ENCODE data around the gene APOLD1. TPM values are rescaled to one million over a fixed set of nuclear protein-coding genes. Genes with fewer than 3 reads are reported as not detected.

APOLD1 gene
- total RNA-seq, 1 donor from 2014 or later, result 7.4 TPM

DNA sequence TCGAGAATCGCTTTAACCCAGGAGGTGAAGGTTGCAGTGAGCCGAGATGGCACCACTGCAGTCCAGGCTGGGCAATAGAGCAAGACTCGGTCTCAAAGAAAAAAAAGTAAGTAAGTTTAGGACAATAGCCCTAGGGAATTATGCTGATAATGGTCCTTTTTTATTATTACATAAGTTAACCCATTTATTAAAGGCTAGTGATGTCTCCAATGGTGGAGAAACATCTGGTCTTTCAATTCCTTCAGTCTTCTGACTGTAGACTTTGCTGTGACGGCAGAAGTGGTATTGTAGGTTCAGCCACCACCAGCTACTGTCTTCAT is 55.1 kb downstream of the APOLD1 start:
- H4K20me1 ChIP-seq (ENCODE audit: low read depth), result no peaks in the 10 kb centered on the region
- H3K4me1 ChIP-seq, result no peaks in the 10 kb centered on the region
- TF ChIP-seq EZH2 (IDR thresholded peaks at IDR 0.05) (no peak), EZH2phosphoT487 (IDR thresholded peaks at IDR 0.05) (no peak)
- TF ChIP-seq, protein P1, sequence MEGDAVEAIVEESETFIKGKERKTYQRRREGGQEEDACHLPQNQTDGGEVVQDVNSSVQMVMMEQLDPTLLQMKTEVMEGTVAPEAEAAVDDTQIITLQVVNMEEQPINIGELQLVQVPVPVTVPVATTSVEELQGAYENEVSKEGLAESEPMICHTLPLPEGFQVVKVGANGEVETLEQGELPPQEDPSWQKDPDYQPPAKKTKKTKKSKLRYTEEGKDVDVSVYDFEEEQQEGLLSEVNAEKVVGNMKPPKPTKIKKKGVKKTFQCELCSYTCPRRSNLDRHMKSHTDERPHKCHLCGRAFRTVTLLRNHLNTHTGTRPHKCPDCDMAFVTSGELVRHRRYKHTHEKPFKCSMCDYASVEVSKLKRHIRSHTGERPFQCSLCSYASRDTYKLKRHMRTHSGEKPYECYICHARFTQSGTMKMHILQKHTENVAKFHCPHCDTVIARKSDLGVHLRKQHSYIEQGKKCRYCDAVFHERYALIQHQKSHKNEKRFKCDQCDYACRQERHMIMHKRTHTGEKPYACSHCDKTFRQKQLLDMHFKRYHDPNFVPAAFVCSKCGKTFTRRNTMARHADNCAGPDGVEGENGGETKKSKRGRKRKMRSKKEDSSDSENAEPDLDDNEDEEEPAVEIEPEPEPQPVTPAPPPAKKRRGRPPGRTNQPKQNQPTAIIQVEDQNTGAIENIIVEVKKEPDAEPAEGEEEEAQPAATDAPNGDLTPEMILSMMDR (IDR thresholded peaks at IDR 0.05), result no peak
- no peak overlapping the region for H2AFZ ChIP-seq (replicated peaks)
- Mint-ChIP-seq H3K27me3 (ENCODE audit: insufficient read depth, low read depth) (peaks cover 4% of the 10 kb centered on the region), H3K4me3 (no peak overlapping the region), H3K36me3 (peaks cover 6% of the 10 kb centered on the region), H3K4me1 (peaks cover 3% of the 10 kb centered on the region), H3K9me3 (no peaks in the 10 kb centered on the region), H3K27ac (no peak overlapping the region)
- no peaks in the 10 kb centered on the region for H3K79me2 ChIP-seq (ENCODE audit: low read depth)
- no peaks in the 10 kb centered on the region for H3K36me3 ChIP-seq
- H3F3A ChIP-seq (ENCODE audit: low read depth), result peaks cover 4% of the 10 kb centered on the region
- no peaks in the 10 kb centered on the region for H3K9me3 ChIP-seq (ENCODE audit: low read depth)
- no peak overlapping the region for H3K9ac ChIP-seq
- no peak overlapping the region for H3K4me2 ChIP-seq
- no peak for DNase-seq (ENCODE audit: low spot score)
- no peak overlapping the region for H3K27ac ChIP-seq
- H3K4me3 ChIP-seq, result no peak overlapping the region
- H3K27me3 ChIP-seq, result no peaks in the 10 kb centered on the region

MicroRNAs within 50 kb of the gene (microRNA counts, 767-probe panel; counts per million panel counts)
- microRNA hsa-miR-613, result 460 counts per million, percentile 90 among the panel's probes with 10 or more counts

Small RNA genes within 50 kb of the gene (microRNA-seq; reads per million reads assigned to microRNA genes)
- gene MIR613, result not detected

Small RNA genes within 50 kb of the gene (small RNA-seq; reads per million reads assigned to genes)
- gene AC007215.1 (not detected), gene MIR613 (not detected)

Other genes starting within 250 kb of the APOLD1 start
- 24.0 and 26.1 TPM in 2 replicates for gene DUSP16, start 222.8 kb upstream of the APOLD1 start, total RNA-seq (ENCODE audit: low replicate concordance)
- 27.9 and 31.4 TPM in 2 replicates for gene CREBL2, start 173.8 kb upstream of the APOLD1 start, total RNA-seq (ENCODE audit: low replicate concordance)
- 53.9 and 57.4 TPM in 2 replicates for gene GPR19, start 89.5 kb upstream of the APOLD1 start, total RNA-seq (ENCODE audit: low replicate concordance)
- gene CDKN1B, start 68.3 kb upstream of the APOLD1 start, total RNA-seq (ENCODE audit: low replicate concordance), result 75.5 and 84.2 TPM in 2 replicates
- 86.2 and 107 TPM in 2 replicates for gene DDX47, start 27.7 kb downstream of the APOLD1 start, total RNA-seq (ENCODE audit: low replicate concordance)
- gene GPRC5A, start 105.9 kb downstream of the APOLD1 start, total RNA-seq (ENCODE audit: low replicate concordance), result not detected in 2 replicates
- not detected in 2 replicates for gene GPRC5D, start 166.5 kb downstream of the APOLD1 start, total RNA-seq (ENCODE audit: low replicate concordance)
- 7.4 and 8.6 TPM in 2 replicates for gene HEBP1, start 214.6 kb downstream of the APOLD1 start, total RNA-seq (ENCODE audit: low replicate concordance)